Type B pancreatic cell (in vitro differentiated cells): ENCODE measurements around the gene FGF11. TPM values are rescaled to one million over a fixed set of nuclear protein-coding genes. Genes with fewer than 3 reads are reported as not detected.

Experiments
- DNase-seq: peaks from one replicate; pipeline ENCODE4 v3.0.0; 2021; ENCODE audit warnings: mixed read lengths; ENCODE audit not compliant: unreplicated experiment; ENCODE audit errors: extremely low spot score
- H3K27ac Mint-ChIP-seq: 2 replicates; pipeline ENCODE4 v1.8.0; 2021; ENCODE audit warnings: mild to moderate bottlenecking, mixed read lengths
- H3K27me3 Mint-ChIP-seq: 2 replicates; pipeline ENCODE4 v1.8.0; 2021; ENCODE audit warnings: mixed read lengths
- H3K36me3 Mint-ChIP-seq: 2 replicates; pipeline ENCODE4 v1.8.0; 2021; ENCODE audit warnings: mixed read lengths
- H3K4me1 Mint-ChIP-seq: one replicate; pipeline ENCODE4 v1.8.0; 2021; ENCODE audit warnings: mixed read lengths; ENCODE audit not compliant: unreplicated experiment
- H3K4me3 Mint-ChIP-seq: 2 replicates; pipeline ENCODE4 v1.8.0; 2021; ENCODE audit warnings: mild to moderate bottlenecking, mixed read lengths
- H3K9me3 Mint-ChIP-seq: 2 replicates; pipeline ENCODE4 v1.8.0; 2021; ENCODE audit warnings: mixed read lengths
- total RNA-seq: library from RNA; stranded (reverse); gene quantifications from 2 replicates; pipeline ENCODE4 v1.2.1, GENCODE V29; 2021; ENCODE audit warnings: low replicate concordance
- TF ChIP-seq, protein P1 (sequence below): fragments of 200-600 bp; sonication (generic); conservative IDR thresholded peaks from 2 replicates; pipeline ENCODE4 v1.5.0; 2021; ENCODE audit warnings: antibody characterized with exemption, mild to moderate bottlenecking

FGF11 gene
- total RNA-seq, 1 donor from 2014 or later: 21.8 TPM

DNA sequence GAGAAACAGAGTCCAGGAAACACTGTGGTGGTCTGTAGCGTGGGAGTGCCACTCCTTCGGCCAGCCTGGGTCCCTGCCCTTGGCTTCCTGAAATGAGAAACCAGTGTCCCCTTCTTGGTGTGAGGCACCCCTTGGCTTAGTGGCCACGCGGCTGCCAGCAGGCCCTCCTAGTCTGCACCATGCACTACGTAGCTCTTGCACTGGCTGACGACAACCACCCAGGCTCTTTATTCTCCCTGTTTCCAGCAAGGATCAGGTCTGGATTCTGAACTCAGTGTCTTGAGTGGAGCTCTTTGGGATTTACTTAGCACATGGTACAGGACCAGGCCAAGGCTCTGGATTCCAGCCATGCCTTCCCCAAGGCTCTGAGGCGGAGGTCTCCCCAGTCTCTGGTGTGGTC is 11.8 kb upstream of the FGF11 start:
- no peaks in the 10 kb centered on the region for H3K27me3 Mint-ChIP-seq
- TF ChIP-seq, protein P1, sequence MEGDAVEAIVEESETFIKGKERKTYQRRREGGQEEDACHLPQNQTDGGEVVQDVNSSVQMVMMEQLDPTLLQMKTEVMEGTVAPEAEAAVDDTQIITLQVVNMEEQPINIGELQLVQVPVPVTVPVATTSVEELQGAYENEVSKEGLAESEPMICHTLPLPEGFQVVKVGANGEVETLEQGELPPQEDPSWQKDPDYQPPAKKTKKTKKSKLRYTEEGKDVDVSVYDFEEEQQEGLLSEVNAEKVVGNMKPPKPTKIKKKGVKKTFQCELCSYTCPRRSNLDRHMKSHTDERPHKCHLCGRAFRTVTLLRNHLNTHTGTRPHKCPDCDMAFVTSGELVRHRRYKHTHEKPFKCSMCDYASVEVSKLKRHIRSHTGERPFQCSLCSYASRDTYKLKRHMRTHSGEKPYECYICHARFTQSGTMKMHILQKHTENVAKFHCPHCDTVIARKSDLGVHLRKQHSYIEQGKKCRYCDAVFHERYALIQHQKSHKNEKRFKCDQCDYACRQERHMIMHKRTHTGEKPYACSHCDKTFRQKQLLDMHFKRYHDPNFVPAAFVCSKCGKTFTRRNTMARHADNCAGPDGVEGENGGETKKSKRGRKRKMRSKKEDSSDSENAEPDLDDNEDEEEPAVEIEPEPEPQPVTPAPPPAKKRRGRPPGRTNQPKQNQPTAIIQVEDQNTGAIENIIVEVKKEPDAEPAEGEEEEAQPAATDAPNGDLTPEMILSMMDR: no peak
- H3K4me1 Mint-ChIP-seq: no peaks in the 10 kb centered on the region
- H3K4me3 Mint-ChIP-seq: no peak overlapping the region
- DNase-seq: no peak
- no peak overlapping the region for H3K27ac Mint-ChIP-seq
- no peaks in the 10 kb centered on the region for H3K36me3 Mint-ChIP-seq
- H3K9me3 Mint-ChIP-seq: no peaks in the 10 kb centered on the region

DNA sequence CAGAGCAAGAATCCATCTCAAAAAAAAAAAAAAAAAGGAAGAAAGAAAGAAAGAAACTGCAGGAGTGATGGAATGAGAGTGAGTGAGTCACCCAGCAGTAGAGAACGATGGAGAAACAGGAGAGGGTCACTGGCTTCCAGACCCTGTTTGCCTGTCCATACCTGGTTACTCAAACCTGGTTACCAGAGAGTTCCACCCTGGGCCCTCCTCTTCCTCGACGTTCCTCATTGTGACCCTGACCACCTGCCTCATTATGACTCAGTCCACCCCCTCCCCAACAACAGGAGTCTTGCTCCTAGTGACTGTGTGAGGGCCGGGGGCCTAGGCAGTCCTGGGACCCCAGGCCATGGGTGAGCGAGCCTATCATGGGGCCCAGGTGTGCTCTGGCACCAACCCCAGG is 10.8 kb upstream of the FGF11 start, which contains the start of gene SPEM3:
SPEM3 (plus strand) TSS at position 301 of the 400 bp plus-strand sequence; CDS start at position 347, 46 bp downstream.
- H3K4me1 Mint-ChIP-seq: no peaks in the 10 kb centered on the region
- H3K27me3 Mint-ChIP-seq: no peaks in the 10 kb centered on the region
- TF ChIP-seq, protein P1: no peak
- no peak for DNase-seq
- no peaks in the 10 kb centered on the region for H3K36me3 Mint-ChIP-seq
- H3K9me3 Mint-ChIP-seq: no peaks in the 10 kb centered on the region
- H3K27ac Mint-ChIP-seq: no peak within 1 kb of the TSS
- H3K4me3 Mint-ChIP-seq: no peak within 1 kb of the TSS

DNA sequence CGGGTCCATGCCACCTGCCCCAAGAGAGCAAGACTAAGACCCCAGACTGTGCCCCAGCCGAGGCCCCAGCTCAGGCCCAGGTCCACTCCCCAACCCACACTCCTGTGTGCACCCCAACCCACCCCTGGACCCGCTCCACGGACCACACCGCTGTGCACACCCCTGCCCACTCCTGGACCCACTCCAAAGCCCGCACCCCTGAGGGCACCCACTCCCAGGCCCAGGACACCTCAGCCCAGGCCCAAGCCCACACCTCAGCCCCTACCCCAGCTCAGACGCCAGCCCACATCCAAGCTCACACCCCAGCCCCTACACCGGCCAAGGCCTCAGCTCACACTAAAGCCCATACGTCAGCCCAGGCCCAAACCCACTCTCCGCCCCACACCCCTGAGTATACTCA is 9.6 kb upstream of the FGF11 start:
- Mint-ChIP-seq H3K27ac (no peak overlapping the region), H3K9me3 (no peaks in the 10 kb centered on the region)
- TF ChIP-seq, protein P1: no peak

DNA sequence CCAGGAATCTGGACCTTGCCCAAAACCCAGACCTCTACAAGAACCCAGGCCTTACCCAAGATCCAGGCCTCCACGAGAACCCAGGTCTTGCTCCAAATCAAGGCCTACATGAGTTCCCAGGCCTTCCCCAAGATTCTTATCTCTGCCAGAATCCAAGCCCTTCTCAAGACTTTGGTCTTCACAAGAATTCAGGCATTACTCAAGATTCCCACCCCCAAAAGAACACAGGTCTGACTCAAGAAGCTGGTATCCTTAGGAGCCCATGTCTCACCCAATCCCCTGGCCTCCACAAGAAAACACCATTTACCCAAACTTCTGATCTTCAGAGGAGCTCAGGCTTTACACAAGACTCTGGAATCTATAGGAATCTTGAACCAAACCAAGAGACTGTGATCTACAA is 8.1 kb upstream of the FGF11 start:
- no peaks in the 10 kb centered on the region for H3K9me3 Mint-ChIP-seq
- no peak overlapping the region for H3K4me3 Mint-ChIP-seq
- peaks cover 11% of the 10 kb centered on the region for H3K27me3 Mint-ChIP-seq
- TF ChIP-seq, protein P1: no peak
- DNase-seq: no peak
- peaks cover 8% of the 10 kb centered on the region for H3K4me1 Mint-ChIP-seq
- no peaks in the 10 kb centered on the region for H3K36me3 Mint-ChIP-seq
- no peak overlapping the region for H3K27ac Mint-ChIP-seq

More for the DNA sequence above, 9.6 kb upstream of the FGF11 start:
- no peaks in the 10 kb centered on the region for H3K4me1 Mint-ChIP-seq
- H3K36me3 Mint-ChIP-seq: no peaks in the 10 kb centered on the region
- no peak overlapping the region for H3K4me3 Mint-ChIP-seq
- H3K27me3 Mint-ChIP-seq: no peaks in the 10 kb centered on the region
- no peak for DNase-seq

DNA sequence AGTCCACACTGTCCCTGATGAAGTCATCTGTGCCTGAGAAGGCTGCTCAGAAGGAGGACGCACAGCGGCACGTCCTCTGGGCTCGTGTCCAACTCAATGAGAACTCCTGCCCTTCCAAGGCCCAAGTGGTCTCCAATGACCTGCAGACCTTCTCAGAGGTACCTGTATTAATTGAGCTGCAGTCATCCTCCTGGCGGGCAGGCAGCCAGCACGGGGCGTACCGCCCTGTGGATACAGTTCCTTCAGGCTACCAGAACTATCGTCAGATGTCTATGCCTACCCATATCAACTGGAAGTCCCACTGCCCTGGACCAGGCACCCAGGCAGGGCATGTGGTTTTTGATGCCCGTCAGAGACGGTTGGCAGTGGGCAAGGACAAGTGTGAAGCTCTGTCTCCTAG is 7.0 kb upstream of the FGF11 start:
- H3K27ac Mint-ChIP-seq: no peak overlapping the region
- no peak overlapping the region for H3K4me3 Mint-ChIP-seq
- no peaks in the 10 kb centered on the region for H3K36me3 Mint-ChIP-seq
- DNase-seq: no peak
- TF ChIP-seq, protein P1: no peak
- H3K4me1 Mint-ChIP-seq: peaks cover 8% of the 10 kb centered on the region
- no peaks in the 10 kb centered on the region for H3K9me3 Mint-ChIP-seq
- peaks cover 18% of the 10 kb centered on the region for H3K27me3 Mint-ChIP-seq
